Ishikawa (cell line): ENCODE results near the gene ANXA2.

Experiments used
- CEBPB ChIP-seq: IDR thresholded peaks from 2 replicates; pipeline ENCODE4 v1.6.1; 2012
- CREB1 ChIP-seq: IDR thresholded peaks from 2 replicates; pipeline ENCODE4 v1.6.1; 2012; ENCODE audit warnings: low read depth
- EP300 ChIP-seq: IDR thresholded peaks from 2 replicates; pipeline ENCODE4 v1.6.1; 2012; ENCODE audit warnings: borderline replicate concordance
- FOXM1 ChIP-seq: IDR thresholded peaks from 2 replicates; pipeline ENCODE4 v1.6.1; 2012; ENCODE audit warnings: low read depth, borderline replicate concordance
- NFIC ChIP-seq: IDR thresholded peaks from 2 replicates; pipeline ENCODE4 v1.6.1; 2012
- REST ChIP-seq: IDR thresholded peaks from 2 replicates; pipeline ENCODE4 v1.6.1; 2012; ENCODE audit warnings: low read depth, mild to moderate bottlenecking
- TAF1 ChIP-seq: IDR thresholded peaks from 2 replicates; pipeline ENCODE4 v1.6.1; 2012; ENCODE audit warnings: low read depth, mild to moderate bottlenecking
- TCF12 ChIP-seq: IDR thresholded peaks from 2 replicates; pipeline ENCODE4 v1.6.1; 2012; ENCODE audit warnings: low read depth
- TEAD4 ChIP-seq: IDR thresholded peaks from 2 replicates; pipeline ENCODE4 v1.6.1; 2012
- USF1 ChIP-seq: IDR thresholded peaks from 2 replicates; pipeline ENCODE4 v1.6.1; 2012
- YY1 ChIP-seq: IDR thresholded peaks from 2 replicates; pipeline ENCODE4 v1.6.1; 2012; ENCODE audit warnings: low read depth
- ZBTB7A ChIP-seq: IDR thresholded peaks from 2 replicates; pipeline ENCODE4 v1.6.1; 2012; ENCODE audit warnings: low read depth
- TF ChIP-seq, protein P1 (sequence below): IDR thresholded peaks from 2 replicates; pipeline ENCODE4 v1.6.1; 2012

The ANXA2 gene

GRCh38 chr15:60307034-60307433 lies 90.8 kb downstream of the ANXA2 start:
- TF ChIP-seq CEBPB: no peak
- TF ChIP-seq TAF1: no peak
- TF ChIP-seq REST: no peak
- TF ChIP-seq TCF12: no peak
- no peak for TF ChIP-seq ZBTB7A
- TF ChIP-seq YY1: no peak
- no peak for TF ChIP-seq EP300
- no peak for TF ChIP-seq NFIC
- no peak for TF ChIP-seq FOXM1
- no peak for TF ChIP-seq CREB1
- TF ChIP-seq, protein P1, sequence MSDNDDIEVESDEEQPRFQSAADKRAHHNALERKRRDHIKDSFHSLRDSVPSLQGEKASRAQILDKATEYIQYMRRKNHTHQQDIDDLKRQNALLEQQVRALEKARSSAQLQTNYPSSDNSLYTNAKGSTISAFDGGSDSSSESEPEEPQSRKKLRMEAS: no peak
- TF ChIP-seq TEAD4: no peak

- TF ChIP-seq USF1 (peak; percentile 68), TAF1 (no peak)
Measured at GRCh38 chr15:60301024-60301423, 96.8 kb downstream of the ANXA2 start.

- TF ChIP-seq USF1 (no peak), NFIC (peak; percentile 55; the same call in 1 of the 2 replicates), CREB1 (no peak)
Measured at GRCh38 chr15:60299452-60300047, 98.2 kb downstream of the ANXA2 start.
